HL-60 (cell line): ENCODE measurements around the gene PLEKHG2.

Experiments used
- CTCF ChIP-seq: IDR thresholded peaks from one replicate; pipeline ENCODE4 v1.5.1; 2011; ENCODE audit warnings: low read length, control low read depth, inconsistent platforms; ENCODE audit not compliant: insufficient read depth
- POLR2AphosphoS5 ChIP-seq: IDR thresholded peaks from 2 replicates; pipeline ENCODE4 v1.6.1; 2012; ENCODE audit warnings: low read depth
- SPI1 ChIP-seq: IDR thresholded peaks from 2 replicates; pipeline ENCODE4 v1.6.1; 2012; ENCODE audit warnings: low read depth, mild to moderate bottlenecking, borderline replicate concordance

DNA sequence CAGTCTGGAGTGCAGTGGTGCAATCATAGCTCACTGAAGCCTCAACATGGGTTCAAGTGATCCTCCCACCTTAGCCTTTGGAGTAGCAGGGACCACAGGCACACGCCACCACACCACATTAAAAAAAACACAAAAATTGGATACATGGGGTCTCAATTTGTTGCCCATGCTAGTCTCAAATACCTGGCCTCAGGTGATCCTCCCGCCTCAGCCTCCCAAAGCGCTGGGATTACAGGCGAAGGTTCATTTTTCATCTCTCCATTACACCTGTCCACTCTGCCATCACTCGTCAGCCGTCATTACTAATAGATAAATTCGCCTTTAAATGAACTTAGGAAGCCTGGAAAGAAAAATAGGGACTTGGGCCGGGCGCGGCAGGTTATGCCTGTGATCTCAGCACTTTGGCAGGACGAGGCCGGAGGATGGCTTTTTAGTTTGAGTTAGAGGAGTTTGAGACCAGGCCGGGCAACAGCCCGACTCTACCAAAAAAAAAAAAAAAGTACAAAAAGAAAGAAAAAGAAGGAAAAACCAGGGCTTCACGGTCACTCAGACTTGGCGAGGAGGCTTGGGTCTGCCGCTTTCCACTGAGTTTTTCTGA lies 32.2 kb downstream of the PLEKHG2 start:
- TF ChIP-seq CTCF (no peak), POLR2AphosphoS5 (no peak), SPI1 (no peak)
